GM18507 (cell line): ENCODE data around the gene EIF2S3B.
"Not testable (repeated sequence)": the region's sequence is repeated elsewhere in the genome, so short reads cannot be mapped to it uniquely, and the experiment has no call there.

Source experiments
- DNase-seq: peaks from one replicate; pipeline ENCODE4 v3.0.0; 2011; ENCODE audit warnings: low read depth; ENCODE audit not compliant: insufficient read length; ENCODE audit errors: extremely low spot score
- FAIRE-seq: peaks from 2 replicates; lab custom pipeline; 2011; peaks lifted over from hg19 to GRCh38; lab: Jason Lieb, UNC

Gene EIF2S3B

DNA sequence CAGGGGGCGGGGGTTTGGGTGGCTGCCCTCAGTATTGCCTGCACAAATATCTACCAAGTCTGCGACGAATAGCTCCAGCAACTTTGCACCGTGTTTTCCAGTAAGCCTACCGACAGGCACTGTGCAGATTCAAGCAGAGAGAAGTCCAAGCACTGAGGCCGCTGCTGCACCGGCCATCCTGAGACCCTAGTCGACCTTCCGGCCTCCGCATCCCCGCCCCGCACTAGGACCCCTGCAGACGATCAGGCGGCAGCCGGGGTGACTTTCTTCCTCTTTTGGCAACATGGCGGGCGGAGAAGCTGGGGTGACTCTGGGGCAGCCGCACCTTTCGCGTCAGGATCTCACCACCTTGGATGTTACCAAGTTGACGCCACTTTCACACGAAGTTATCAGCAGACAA is at the start of gene EIF2S3B:
Gene EIF2S3B (plus strand): TSS at position 271 of the 400 bp plus-strand sequence. CDS start 13 bp downstream, at position 284.
- DNase-seq (no peak), FAIRE-seq (no peak)

DNA sequence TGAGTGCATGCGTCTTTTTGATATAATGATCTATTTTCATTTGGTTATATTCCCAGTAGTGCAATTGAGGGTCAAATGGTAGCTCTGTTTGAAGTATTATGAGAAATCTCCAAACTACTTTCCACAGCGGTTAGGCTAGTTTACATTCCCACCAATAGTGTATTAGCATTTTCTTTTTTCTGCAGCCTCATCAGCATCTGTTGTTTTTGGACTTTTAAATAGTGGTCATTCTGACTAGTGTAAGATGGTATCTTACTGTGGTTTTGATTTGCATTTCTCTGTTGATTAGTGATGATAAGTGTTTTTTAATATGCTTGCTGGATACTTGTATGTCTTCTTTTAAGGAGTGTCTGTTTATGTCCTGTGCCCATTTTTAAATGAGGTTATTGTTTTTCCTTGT is 48.8 kb upstream of the EIF2S3B start:
- DNase-seq = no peak
- FAIRE-seq = no peak

DNA sequence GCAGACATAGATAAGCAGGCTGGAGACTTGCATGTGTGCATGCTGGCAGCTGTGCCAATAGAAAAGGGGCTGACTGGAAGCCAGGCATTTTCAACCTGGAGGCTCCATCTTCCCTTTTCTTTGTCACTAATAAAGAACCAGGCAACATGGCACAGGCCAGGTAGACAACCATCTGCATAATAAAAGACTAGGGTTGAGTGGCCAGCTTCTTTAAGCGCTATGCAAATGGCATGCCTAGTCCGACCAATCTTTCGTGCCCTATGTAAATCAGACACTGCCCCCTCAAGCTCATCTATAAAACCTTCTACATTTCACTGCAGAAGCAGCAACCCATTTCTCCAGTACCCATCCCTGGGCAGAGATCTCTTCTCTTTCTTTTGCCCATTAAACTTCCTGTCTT is 47.9 kb upstream of the EIF2S3B start:
- no peak for DNase-seq
- no peak for FAIRE-seq

DNA sequence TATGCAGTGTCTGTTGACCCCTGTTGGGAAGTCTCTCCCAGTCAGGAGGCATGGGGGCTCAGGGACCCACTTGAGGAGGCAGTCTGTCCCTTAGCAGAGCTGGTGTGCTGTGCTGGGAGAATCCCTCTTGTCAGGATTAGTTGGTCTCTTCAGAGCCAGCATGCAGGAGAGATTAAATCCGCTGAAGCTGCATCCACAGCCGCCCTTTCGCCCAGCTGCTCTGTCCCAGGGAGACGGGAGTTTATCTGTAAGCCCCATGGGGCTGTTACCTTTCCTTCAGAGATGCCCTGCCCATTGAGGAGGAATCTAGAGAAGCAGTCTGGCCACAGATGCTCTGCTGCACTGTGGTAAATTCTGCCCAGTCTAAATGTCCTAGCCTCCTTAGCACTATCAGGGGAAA is 39.4 kb upstream of the EIF2S3B start:
- no peak for FAIRE-seq
- no peak for DNase-seq

DNA sequence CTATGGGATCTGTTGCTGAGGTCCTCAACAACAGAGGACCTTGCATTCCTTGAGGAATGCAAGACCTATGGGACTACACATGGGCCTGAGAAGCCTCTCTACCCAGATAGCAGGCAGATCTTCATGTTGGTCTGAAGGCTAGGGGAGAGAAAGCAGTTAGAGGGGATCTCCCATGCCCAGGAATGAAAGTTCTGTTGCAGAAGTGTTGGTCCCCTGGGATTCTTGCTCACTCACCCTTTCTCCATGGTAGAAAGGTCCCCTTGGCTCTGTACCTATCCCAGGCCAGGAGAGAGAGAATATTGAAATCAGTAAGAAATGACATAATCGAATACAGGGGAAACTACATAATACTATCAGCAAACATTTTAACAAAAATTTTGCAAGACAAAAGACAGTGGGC is 36.0 kb upstream of the EIF2S3B start:
- FAIRE-seq (no peak), DNase-seq (no peak)

DNA sequence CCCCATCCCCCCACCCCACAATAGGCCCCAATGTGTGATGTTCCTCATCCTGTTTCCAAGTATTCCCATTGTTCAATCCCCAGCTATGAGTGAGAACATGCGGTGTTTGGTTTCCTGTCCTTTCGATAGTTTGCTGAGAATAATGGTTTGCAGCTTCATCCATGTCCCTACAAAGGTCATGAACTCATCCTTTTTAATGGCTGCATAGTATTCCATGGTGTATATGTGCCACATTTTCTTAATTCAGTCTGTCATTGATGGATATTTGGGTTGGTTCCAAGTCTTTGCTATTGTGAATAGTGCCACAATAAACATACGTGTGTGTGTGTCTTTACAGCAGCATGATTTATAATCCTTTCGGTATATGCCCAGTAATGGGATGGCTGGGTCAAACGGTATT is 32.9 kb upstream of the EIF2S3B start:
- FAIRE-seq = not testable (repeated sequence)

DNA sequence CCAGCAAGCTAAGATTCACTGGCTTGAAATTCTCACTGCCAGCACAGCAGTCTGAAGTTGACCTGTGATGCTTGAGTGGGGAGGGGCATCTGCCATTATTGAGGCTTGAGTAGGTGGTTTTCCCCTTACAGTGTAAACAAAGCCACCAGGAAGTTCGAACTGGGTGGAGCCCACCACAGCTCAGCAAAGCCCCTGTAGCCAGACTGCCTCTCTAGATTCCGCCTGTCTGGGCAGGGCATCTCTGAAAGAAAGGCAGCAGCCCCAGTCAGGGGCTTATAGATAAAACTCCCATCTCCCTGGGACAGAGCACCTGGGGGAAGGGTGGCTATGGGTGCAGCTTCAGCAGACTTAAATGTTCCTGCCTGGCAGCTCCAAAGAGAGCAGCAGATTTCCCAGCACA is 23.8 kb upstream of the EIF2S3B start:
- not testable (repeated sequence) for FAIRE-seq, DNase-seq

More for the DNA sequence above, 32.9 kb upstream of the EIF2S3B start:
- not testable (repeated sequence) for DNase-seq

DNA sequence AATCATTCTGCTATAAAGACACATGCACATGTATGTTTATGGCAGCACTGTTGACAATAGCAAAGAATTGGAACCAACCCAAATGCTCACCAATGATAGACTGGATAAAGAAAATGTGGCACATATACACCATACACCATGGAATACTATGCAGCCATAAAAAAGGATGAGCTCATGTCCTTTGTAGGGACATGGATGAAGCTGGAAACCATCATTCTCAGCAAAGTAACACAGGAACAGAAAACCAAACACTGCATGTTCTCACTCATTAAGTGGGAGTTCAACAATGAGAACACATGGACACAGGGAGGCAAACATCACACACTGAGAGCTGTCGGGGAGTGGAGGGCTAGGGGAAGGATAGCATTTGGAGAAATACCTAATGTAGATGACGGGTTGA is 18.4 kb upstream of the EIF2S3B start:
- not testable (repeated sequence) for FAIRE-seq, DNase-seq

DNA sequence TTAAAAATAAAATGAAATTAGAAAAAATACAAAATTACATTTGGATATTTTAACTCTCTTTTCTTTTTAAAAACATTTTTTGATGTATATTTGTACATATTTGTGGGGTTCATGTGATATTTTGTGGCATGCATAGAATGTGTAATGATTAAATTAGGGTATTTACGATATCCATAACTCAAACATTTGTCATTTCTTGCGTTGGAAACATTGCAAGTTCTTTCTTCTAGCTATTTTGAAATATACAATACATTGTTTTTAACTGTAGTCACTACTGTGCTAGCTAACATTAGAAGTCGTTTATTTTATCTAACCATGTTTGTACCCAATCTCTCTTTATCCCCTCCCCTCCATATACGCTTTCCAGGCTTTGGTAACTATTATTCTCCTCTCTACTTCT is 13.9 kb upstream of the EIF2S3B start:
- FAIRE-seq = no peak
- DNase-seq = no peak

DNA sequence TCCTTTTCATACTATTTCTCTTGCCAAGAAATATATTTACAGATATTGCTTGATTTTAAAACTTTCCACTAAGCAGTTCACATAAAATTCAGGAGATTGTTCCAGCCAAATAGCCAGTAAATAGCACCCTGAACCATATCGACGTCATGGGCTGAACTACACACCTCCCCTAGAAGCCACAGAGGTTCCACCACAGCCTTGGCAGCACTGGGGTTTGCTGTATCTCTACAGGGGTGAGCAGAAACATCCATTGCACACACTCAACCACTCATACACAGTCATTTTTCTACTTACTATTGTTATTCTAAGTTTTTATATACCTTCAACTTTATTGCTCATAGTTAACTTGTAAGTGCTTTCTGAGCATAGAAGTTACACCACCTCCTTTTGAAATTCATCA is 8.1 kb upstream of the EIF2S3B start:
- DNase-seq (no peak), FAIRE-seq (no peak)

DNA sequence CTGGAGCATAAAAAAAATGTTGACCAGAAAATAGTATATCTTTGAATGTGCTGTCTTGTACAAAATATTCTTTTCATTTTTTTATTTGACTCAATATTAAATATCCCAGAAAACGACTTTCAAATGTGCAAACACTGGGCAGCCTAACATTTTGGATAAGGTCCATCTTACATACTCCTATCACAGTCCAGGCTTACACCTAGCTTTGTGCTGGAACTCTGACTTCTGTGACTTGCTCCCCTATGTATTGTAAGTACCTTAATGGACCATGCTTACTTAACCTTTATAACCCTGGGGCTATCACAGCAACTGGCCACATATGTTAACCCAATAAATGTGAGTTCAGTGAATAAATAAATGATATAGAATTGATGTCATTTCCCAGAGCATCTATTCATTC is 7.6 kb upstream of the EIF2S3B start:
- no peak for FAIRE-seq
- DNase-seq = no peak

DNA sequence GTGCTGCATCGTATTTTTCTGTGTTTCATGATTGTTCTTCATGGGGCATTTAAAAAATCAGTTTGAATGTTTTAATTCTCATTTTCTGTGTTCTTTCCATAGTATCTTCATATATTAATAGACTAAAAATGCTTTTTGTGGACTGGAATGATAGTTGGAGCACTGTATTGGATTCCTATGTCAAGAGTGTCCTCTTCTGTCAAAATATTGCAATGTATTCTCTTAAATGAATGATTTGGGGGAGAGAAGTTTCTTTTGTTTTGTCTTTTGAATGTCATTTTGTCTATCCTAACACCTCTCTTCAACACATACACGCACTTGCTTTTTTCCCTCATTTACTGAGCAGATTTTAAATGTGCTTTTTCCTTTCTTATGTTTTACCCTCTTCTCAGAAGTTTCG is 4.7 kb upstream of the EIF2S3B start:
- no peak for DNase-seq
- FAIRE-seq = no peak

DNA sequence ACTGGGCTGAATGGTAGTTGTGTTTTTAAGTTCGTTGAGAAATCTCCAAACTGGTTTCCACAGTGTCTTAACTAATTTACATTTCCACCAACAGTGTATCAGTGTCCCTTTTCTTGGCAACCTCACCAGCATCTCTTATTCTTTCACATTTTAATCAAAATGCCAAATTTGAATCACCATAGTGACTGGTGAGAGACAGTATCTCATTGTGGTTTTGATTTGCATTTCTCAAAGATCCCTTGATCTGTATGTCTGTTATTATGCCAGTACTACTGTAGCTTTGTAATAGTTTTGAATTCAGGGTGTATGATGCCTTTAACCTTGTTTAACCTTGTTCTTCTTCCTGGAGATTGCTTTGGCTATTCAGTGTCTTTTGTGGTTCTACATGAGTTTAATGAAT is 2.2 kb upstream of the EIF2S3B start:
- FAIRE-seq = no peak

DNA sequence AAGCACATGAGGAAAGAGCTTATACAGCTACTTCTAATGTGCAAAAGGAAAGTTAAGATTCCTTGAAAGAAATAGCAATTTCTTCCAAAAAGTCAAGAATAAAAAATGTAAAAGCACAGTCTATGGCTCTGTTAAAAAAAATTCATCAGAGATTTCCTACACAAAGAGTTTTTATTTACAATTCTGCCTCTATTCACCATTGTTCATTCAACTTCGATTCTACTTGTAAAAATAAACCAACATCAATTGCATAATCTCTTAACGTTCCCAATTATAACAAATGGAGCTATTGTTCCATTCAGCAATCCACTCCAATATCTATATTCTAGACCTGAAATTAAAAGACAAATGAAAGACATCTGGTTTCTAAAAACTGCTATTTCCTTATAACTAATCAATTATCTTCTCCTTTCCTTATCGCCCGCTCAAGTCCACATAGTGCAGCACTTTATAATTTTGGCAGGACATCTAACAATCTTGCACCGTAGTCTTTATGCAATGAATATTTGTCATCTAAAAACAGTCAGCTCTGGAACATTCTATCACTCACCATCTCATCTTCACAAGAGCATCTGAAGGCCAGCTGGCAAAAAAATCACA is 6.2 kb downstream of the EIF2S3B start:
- DNase-seq (no peak), FAIRE-seq (no peak)

More for the DNA sequence above, 2.2 kb upstream of the EIF2S3B start:
- DNase-seq = no peak

DNA sequence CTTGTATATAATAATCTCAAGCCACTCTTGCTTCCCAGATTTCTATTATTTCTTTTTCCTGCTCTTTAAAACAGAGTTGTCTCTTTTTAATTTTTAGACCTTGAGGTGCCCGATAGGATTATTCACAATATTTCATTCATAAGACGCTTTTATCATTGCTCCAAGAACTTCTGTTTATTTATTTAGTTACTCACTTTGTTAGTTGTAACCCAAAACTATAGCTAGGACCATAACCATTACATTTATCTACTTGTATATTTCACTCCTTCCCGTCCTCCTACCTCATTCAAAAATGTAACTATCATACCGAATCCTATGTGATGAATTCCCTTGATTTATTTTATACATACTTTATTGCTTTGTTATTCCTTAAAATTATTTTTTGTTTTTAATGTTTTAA is 7.1 kb downstream of the EIF2S3B start:
- DNase-seq = no peak
- no peak for FAIRE-seq

DNA sequence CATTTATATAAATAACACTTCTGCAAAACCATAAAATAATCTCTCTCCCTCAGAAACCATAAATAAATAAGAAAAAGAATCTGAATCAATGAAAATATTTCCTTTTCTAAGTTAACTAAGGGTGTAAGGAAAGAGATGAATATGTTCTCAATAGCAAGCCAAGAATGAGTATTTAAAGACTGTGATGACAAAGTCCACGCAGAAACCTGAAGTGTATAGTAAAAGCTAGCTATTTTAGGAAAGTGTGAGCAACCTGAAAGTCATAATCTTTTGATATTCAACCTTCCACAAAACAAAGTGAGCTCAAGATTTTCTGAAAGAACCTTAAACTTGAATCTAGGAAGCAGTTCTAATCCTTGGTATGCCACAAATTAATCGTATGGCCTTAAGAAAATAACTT is 15.9 kb downstream of the EIF2S3B start:
- FAIRE-seq = no peak

DNA sequence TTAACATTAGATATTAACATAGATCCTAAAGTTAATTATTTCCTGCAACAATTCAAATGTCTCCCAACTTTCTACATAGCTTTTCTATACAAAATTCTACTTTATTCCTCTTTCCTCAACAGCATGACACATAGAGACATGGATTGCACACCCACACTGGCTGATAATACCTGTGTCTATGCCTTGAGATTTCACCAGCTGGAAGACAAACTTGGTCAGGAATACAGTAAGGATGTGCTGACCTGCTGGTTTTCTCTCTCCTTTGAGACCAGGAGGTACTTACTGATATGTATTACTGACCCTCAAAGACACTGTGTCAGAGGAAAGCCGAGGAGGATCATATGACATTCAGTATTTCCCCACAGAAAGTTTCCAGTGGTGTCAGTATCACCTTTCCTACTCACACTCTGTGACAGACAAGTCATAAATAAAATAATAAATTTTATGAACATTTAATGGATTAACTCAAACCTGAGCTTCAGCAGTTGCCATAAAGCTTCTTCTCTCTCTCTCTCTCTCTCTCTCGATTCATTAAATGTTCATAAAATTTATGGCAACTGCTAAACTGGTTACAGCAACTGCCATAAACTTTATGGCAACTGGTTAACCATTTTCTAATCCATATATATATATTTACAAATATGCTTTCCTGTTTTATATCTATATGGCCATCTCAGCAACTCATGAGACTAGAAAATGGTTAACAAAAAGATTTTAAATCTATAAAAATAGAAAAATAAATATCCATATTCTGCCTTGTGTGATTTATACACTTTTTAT is 22.7 kb downstream of the EIF2S3B start:
- FAIRE-seq (no peak), DNase-seq (no peak)

More for the DNA sequence above, 15.9 kb downstream of the EIF2S3B start:
- DNase-seq = no peak

DNA sequence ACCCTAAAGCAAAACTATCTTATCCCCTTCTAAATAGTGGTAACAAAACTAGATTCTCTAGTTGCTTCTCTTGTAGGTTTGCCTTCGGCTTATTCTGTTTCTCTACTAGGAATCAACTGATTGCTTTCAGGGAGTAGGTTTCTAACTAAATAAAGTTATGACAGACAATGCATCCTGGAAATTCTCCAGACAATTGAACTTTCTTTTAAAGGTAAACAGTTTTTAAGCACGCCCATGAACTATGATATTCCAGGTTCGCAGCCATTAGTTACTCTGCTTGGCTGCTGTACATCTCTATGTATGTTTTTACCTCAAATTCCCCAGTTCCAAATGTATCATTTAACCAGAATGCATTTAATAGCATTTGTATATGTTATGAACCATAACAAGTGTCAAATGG is 23.9 kb downstream of the EIF2S3B start:
- FAIRE-seq = no peak

DNA sequence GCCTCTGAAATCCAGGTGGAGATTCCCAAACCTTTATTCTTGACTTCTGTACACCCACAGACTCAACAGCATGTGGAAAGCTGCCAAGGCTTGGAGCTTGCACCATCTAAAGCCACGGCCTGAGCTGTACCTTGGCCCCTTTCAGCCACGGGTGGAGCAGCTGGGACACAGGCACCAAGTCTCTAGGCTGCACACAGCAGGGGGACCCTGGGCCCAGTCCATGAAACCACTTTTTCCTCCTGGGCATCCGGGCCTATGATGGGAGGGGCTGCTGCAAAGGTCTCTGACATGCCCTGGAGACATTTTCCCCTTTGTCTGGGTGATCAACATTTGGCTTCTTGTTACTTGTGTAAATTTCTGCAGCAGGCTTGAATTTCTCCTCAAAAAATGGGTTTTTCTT is 32.0 kb downstream of the EIF2S3B start:
- DNase-seq (no peak), FAIRE-seq (no peak)

More for the DNA sequence above, 23.9 kb downstream of the EIF2S3B start:
- DNase-seq = no peak

DNA sequence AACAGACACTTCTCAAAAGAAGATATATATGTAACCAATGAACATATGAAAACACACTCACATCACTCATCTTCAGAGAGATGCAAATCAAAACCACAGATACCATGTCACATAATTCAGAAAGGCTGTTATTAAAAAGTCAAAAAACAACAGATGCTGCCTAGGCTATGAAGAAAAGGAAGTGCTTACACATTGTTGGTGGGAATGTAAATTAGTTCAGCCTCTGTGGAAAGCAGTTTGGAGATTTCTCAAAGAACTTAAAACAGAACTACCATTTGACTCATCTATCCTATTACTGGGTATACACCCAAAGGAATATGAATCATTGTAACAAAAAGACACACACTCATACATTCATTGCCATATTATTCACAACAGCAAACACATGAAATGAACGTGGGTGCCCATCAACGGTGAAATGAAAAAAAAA is 35.1 kb downstream of the EIF2S3B start:
- DNase-seq = no peak
- peak; percentile 70 for FAIRE-seq

DNA sequence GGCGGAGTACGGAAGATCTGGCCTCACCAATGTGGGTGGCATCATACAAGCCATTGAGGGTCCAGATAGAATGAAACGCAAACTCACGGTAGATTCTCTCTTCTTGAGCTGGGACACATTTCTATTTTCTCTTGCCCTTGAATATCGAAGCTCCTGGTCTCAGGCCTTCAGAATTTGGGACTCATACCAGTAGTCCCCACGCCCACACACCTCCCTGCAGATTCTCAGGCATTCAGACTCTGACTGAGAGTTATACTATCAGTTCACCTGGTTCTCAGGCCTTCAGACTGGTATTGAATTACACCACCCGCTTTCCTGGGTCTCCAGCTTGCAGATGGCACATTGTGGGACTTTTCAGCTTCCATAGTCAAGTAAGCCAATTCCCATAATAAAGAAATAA is 37.8 kb downstream of the EIF2S3B start:
- FAIRE-seq (no peak), DNase-seq (no peak)
